CD4-positive, alpha-beta memory T cell (primary cell): ENCODE measurements around the gene CDRT15. TPM values are rescaled to one million over a fixed set of nuclear protein-coding genes. Genes with fewer than 3 reads are reported as not detected.
"Not testable (repeated sequence)": the region's sequence is repeated elsewhere in the genome, so short reads cannot be mapped to it uniquely, and the experiment has no call there.

Experiments
- CTCF ChIA-PET: fragments of 350-600 bp; sonication (Branson Sonifier 250); formaldehyde crosslinking; loops from one replicate; lab custom pipeline; 2021; ENCODE audit warnings: inconsistent platforms; ENCODE audit not compliant: partially characterized antibody; lab: Charles Lee
- POLR2A ChIA-PET: fragments of 350-600 bp; sonication (Branson Sonifier 250); formaldehyde crosslinking; loops from one replicate; lab custom pipeline; 2021; ENCODE audit not compliant: partially characterized antibody; lab: Charles Lee
- DNase-seq, 5 donors: peaks; one replicate each; pipeline versions ENCODE4 v3.0.0 to v3.0.0-alpha.2; 2020 to 2022; ENCODE audit warnings: mixed read lengths in 1 of 5
- H3K27ac ChIP-seq: one replicate; pipeline ENCODE4 v1.7.0; 2013; ENCODE audit warnings: low read depth, low read length
- H3K27me3 ChIP-seq: 2 replicates; pipeline ENCODE4 v1.7.0; 2013; ENCODE audit warnings: mild to moderate bottlenecking, low read length, moderate library complexity; ENCODE audit not compliant: insufficient read depth
- H3K36me3 ChIP-seq: 2 replicates; pipeline ENCODE4 v1.7.0; 2013; ENCODE audit warnings: mild to moderate bottlenecking, low read length, moderate library complexity; ENCODE audit not compliant: insufficient read depth
- H3K4me1 ChIP-seq: 2 replicates; pipeline ENCODE4 v1.7.0; 2013; ENCODE audit warnings: mild to moderate bottlenecking, low read length, moderate library complexity; ENCODE audit not compliant: insufficient read depth
- H3K4me3 ChIP-seq, 2 donors: one replicate each; pipeline ENCODE4 v1.7.0; 2013; ENCODE audit warnings: low read length in 2 of 2, mild to moderate bottlenecking in 1 of 2
- H3K9me3 ChIP-seq, 2 donors: one replicate each; pipeline ENCODE4 v1.7.0; 2013; ENCODE audit warnings: low read length in 2 of 2, control low read depth in 1 of 2; ENCODE audit not compliant: control insufficient read depth in 1 of 2
- H3K27ac Mint-ChIP-seq, 7 donors: one replicate each; pipeline ENCODE4 v1.8.0; 2020 to 2021; ENCODE audit warnings: mixed read lengths in 7 of 7, mild to moderate bottlenecking in 6 of 7, inconsistent platforms in 3 of 7, moderate library complexity in 3 of 7
- H3K27me3 Mint-ChIP-seq, 2 donors: one replicate each; pipeline ENCODE4 v1.8.0; 2020 to 2021; ENCODE audit warnings: mixed read lengths in 2 of 2
- H3K36me3 Mint-ChIP-seq, 2 donors: one replicate each; pipeline ENCODE4 v1.8.0; 2020 to 2021; ENCODE audit warnings: mixed read lengths in 2 of 2, inconsistent platforms in 1 of 2, mild to moderate bottlenecking in 1 of 2
- H3K4me1 Mint-ChIP-seq, 4 donors: one replicate each; pipeline ENCODE4 v1.8.0; 2020 to 2021; ENCODE audit warnings: mixed read lengths in 4 of 4, mild to moderate bottlenecking in 1 of 4
- H3K4me3 Mint-ChIP-seq, 8 donors: one replicate each; pipeline ENCODE4 v1.8.0; 2020 to 2021; ENCODE audit warnings: mixed read lengths in 8 of 8, mild to moderate bottlenecking in 7 of 8, moderate library complexity in 6 of 8, inconsistent platforms in 3 of 8
- H3K9me3 Mint-ChIP-seq, 8 donors: one replicate each; pipeline ENCODE4 v1.8.0; 2020 to 2021; ENCODE audit warnings: mixed read lengths in 8 of 8, mild to moderate bottlenecking in 5 of 8, inconsistent platforms in 3 of 8, moderate library complexity in 1 of 8
- intact Hi-C: fragments of 100-400 bp; cut with micrococcal nuclease; formaldehyde crosslinking; loops from one replicate; pipeline ENCODE4 v1.15.1; 2023
- polyA plus RNA-seq, 2 donors: library from polyadenylated mRNA; unstranded; fragments of 300-500 nt; fragmentation: Illumina TruSeq; gene quantifications; one replicate each; pipeline ENCODE4 v1.2.3, GENCODE V29; 2021
- total RNA-seq, 2 experiments: library from RNA; stranded (reverse); gene quantifications; one replicate each; pipeline ENCODE4 v1.2.3, GENCODE V29; 2021

CDRT15 gene
- total and polyA plus RNA-seq, 4 experiments from 2014 or later, result not detected

- Histone ChIP-seq H3K36me3 (no peaks in the 10 kb centered on the region), H3K4me3 (no peak overlapping the region), H3K4me1 (no peaks in the 10 kb centered on the region), H3K27me3 (no peaks in the 10 kb centered on the region), H3K9me3 (no peaks in the 10 kb centered on the region), H3K27ac (no peak overlapping the region)
- intact Hi-C loops, result no loop called here
- CTCF ChIA-PET, result no interaction called here
- no peak overlapping the region for H3K27ac Mint-ChIP-seq
- no peak overlapping the region for H3K4me3 Mint-ChIP-seq
- POLR2A ChIA-PET, result no interaction called here
- no peak for DNase-seq
- H3K36me3 Mint-ChIP-seq, result peaks cover 1 to 3% of the 10 kb centered on the region in 2 donors
- H3K9me3 Mint-ChIP-seq, result peaks cover 0 to 5% (median 0%) of the 10 kb centered on the region in 8 donors
- H3K27me3 Mint-ChIP-seq, result no peaks in the 10 kb centered on the region
- H3K4me1 Mint-ChIP-seq, result peaks cover 0 to 3% (median 0%) of the 10 kb centered on the region in 4 donors
Observed at GRCh38 chr17:14261406-14261805, 24.7 kb upstream of the CDRT15 start.

GRCh38 chr17:14245629-14246028, 9.0 kb upstream of the CDRT15 start:
- DNase-seq, result no peak
- Histone ChIP-seq H3K4me1 (no peaks in the 10 kb centered on the region), H3K9me3 (no peaks in the 10 kb centered on the region), H3K27me3 (no peaks in the 10 kb centered on the region), H3K36me3 (no peaks in the 10 kb centered on the region), H3K27ac (no peak overlapping the region), H3K4me3 (no peak overlapping the region)
- intact Hi-C loops, result no loop called here
- ChIA-PET CTCF (no interaction called here), POLR2A (no interaction called here)
- Mint-ChIP-seq H3K4me1 (no peaks in the 10 kb centered on the region), H3K9me3 (no peaks in the 10 kb centered on the region), H3K27me3 (no peaks in the 10 kb centered on the region), H3K36me3 (no peaks in the 10 kb centered on the region), H3K27ac (no peak overlapping the region), H3K4me3 (no peak overlapping the region)

GRCh38 chr17:14245002-14245401, 8.3 kb upstream of the CDRT15 start:
- CTCF ChIA-PET, result no interaction called here
- H3K27me3 ChIP-seq, result no peaks in the 10 kb centered on the region
- no peaks in the 10 kb centered on the region for H3K9me3 ChIP-seq
- Mint-ChIP-seq H3K36me3 (no peaks in the 10 kb centered on the region), H3K27ac (no peak overlapping the region), H3K4me3 (no peak overlapping the region), H3K27me3 (no peaks in the 10 kb centered on the region), H3K9me3 (no peaks in the 10 kb centered on the region), H3K4me1 (no peaks in the 10 kb centered on the region)
- H3K4me3 ChIP-seq, result no peak overlapping the region
- H3K36me3 ChIP-seq, result no peaks in the 10 kb centered on the region
- H3K4me1 ChIP-seq, result no peaks in the 10 kb centered on the region
- intact Hi-C loops, result no loop called here
- no peak for DNase-seq
- POLR2A ChIA-PET, result no interaction called here
- no peak overlapping the region for H3K27ac ChIP-seq

GRCh38 chr17:14239271-14239670, 2.6 kb upstream of the CDRT15 start:
- POLR2A ChIA-PET, H3K9me3 Mint-ChIP-seq, H3K36me3 ChIP-seq, H3K36me3 Mint-ChIP-seq, H3K4me3 Mint-ChIP-seq, H3K4me3 ChIP-seq, H3K27me3 ChIP-seq, H3K27ac Mint-ChIP-seq, DNase-seq, intact Hi-C loops, H3K27ac ChIP-seq, H3K4me1 Mint-ChIP-seq, CTCF ChIA-PET, H3K27me3 Mint-ChIP-seq, H3K9me3 ChIP-seq, H3K4me1 ChIP-seq: not testable (repeated sequence)

GRCh38 chr17:14236032-14236431, 630 bp downstream of the CDRT15 start:
- intact Hi-C loops, H3K4me1 ChIP-seq, H3K27me3 ChIP-seq, CTCF ChIA-PET, H3K27ac Mint-ChIP-seq, H3K36me3 ChIP-seq, H3K4me3 Mint-ChIP-seq, H3K36me3 Mint-ChIP-seq, H3K27me3 Mint-ChIP-seq, H3K4me3 ChIP-seq, H3K4me1 Mint-ChIP-seq, DNase-seq, H3K27ac ChIP-seq, H3K9me3 Mint-ChIP-seq, POLR2A ChIA-PET, H3K9me3 ChIP-seq: not testable (repeated sequence)

- POLR2A ChIA-PET, H3K4me1 Mint-ChIP-seq, H3K4me3 ChIP-seq, H3K36me3 Mint-ChIP-seq, H3K4me3 Mint-ChIP-seq, H3K27ac ChIP-seq, H3K27ac Mint-ChIP-seq, H3K27me3 Mint-ChIP-seq, CTCF ChIA-PET, intact Hi-C loops, H3K36me3 ChIP-seq, H3K27me3 ChIP-seq, H3K4me1 ChIP-seq, H3K9me3 Mint-ChIP-seq, H3K9me3 ChIP-seq, DNase-seq: not testable (repeated sequence)
Observed at GRCh38 chr17:14235047-14235446, 1.6 kb downstream of the CDRT15 start.

GRCh38 chr17:14231187-14231586, 5.5 kb downstream of the CDRT15 start:
- DNase-seq, CTCF ChIA-PET, H3K27me3 ChIP-seq, H3K9me3 ChIP-seq, H3K27ac ChIP-seq, H3K4me3 ChIP-seq, intact Hi-C loops, H3K9me3 Mint-ChIP-seq, H3K36me3 Mint-ChIP-seq, H3K4me1 ChIP-seq, H3K4me3 Mint-ChIP-seq, POLR2A ChIA-PET, H3K4me1 Mint-ChIP-seq, H3K27ac Mint-ChIP-seq, H3K36me3 ChIP-seq, H3K27me3 Mint-ChIP-seq: not testable (repeated sequence)

GRCh38 chr17:14228903-14229302, 7.8 kb downstream of the CDRT15 start:
- intact Hi-C loops, result no loop called here
- no peak for DNase-seq
- peaks cover 0 to 2% (median 0%) of the 10 kb centered on the region in 8 donors for H3K9me3 Mint-ChIP-seq
- no peak overlapping the region for H3K27ac Mint-ChIP-seq
- Histone ChIP-seq H3K4me3 (no peak overlapping the region), H3K27ac (no peak overlapping the region), H3K27me3 (no peaks in the 10 kb centered on the region), H3K4me1 (no peaks in the 10 kb centered on the region), H3K36me3 (no peaks in the 10 kb centered on the region), H3K9me3 (no peaks in the 10 kb centered on the region)
- peaks cover 0 to 2% of the 10 kb centered on the region in 2 donors for H3K36me3 Mint-ChIP-seq
- H3K27me3 Mint-ChIP-seq, result no peaks in the 10 kb centered on the region
- H3K4me3 Mint-ChIP-seq, result no peak overlapping the region
- POLR2A ChIA-PET, result no interaction called here
- CTCF ChIA-PET, result no interaction called here
- H3K4me1 Mint-ChIP-seq, result peaks cover 0 to 5% (median 3%) of the 10 kb centered on the region in 4 donors
